GM21717 (cell line): ENCODE results near the gene FAM216A.
"Not testable (repeated sequence)": the region's sequence is repeated elsewhere in the genome, so short reads cannot be mapped to it uniquely, and the experiment has no call there.

Experiments used
- ATAC-seq: cut with Tn5 transposase; IDR thresholded peaks from one replicate; pipeline ENCODE4 v1.9.1; 2021; ENCODE audit warnings: mild to moderate bottlenecking, moderate library complexity; ENCODE audit not compliant: unreplicated experiment

Gene FAM216A

GRCh38 chr12:110498984-110499706, 30.5 kb downstream of the FAM216A start:
- ATAC-seq, result no peak

- peak; percentile 34 for ATAC-seq
These were observed 32.7 kb downstream of the FAM216A start for GRCh38 chr12:110501399-110501751.

GRCh38 chr12:110501752-110502738, 33.4 kb downstream of the FAM216A start, which contains the start of the genes RAD9B and VPS29:
Gene RAD9B (plus strand): TSS chr12:110502331. CDS start chr12:110502338, 7 bp downstream.
Gene VPS29 (minus strand): TSS chr12:110502111. CDS start chr12:110502051, 60 bp downstream.
- ATAC-seq, result peak; percentile 93

GRCh38 chr12:110503432-110503831, 34.8 kb downstream of the FAM216A start:
- ATAC-seq, result no peak

- ATAC-seq, result no peak
These were observed 36.7 kb downstream of the FAM216A start for GRCh38 chr12:110505332-110505731.

- ATAC-seq, result no peak
These were observed 39.5 kb downstream of the FAM216A start for GRCh38 chr12:110508071-110508586.

- ATAC-seq, result no peak
These were observed 45.2 kb downstream of the FAM216A start for GRCh38 chr12:110513842-110514241.

GRCh38 chr12:110514363-110514762, 45.7 kb downstream of the FAM216A start:
- ATAC-seq, result no peak

GRCh38 chr12:110516995-110517394, 48.4 kb downstream of the FAM216A start:
- no peak for ATAC-seq

- ATAC-seq, result not testable (repeated sequence)
These were observed 49.4 kb downstream of the FAM216A start for GRCh38 chr12:110518014-110518413.

GRCh38 chr12:110520876-110521712, 52.4 kb downstream of the FAM216A start:
- not testable (repeated sequence) for ATAC-seq

GRCh38 chr12:110528277-110528839, 59.7 kb downstream of the FAM216A start:
- ATAC-seq, result no peak

- no peak for ATAC-seq
These were observed 61.9 kb downstream of the FAM216A start for GRCh38 chr12:110530511-110530910.

- ATAC-seq, result peak; percentile 68
These were observed 63.2 kb downstream of the FAM216A start for GRCh38 chr12:110531741-110532333.

- ATAC-seq, result no peak
These were observed 64.0 kb downstream of the FAM216A start for GRCh38 chr12:110532644-110533043.

- ATAC-seq, result no peak
These were observed 65.0 kb downstream of the FAM216A start for GRCh38 chr12:110533607-110534006.

GRCh38 chr12:110534811-110535210, 66.2 kb downstream of the FAM216A start:
- no peak for ATAC-seq

GRCh38 chr12:110536834-110537604, 68.4 kb downstream of the FAM216A start:
- ATAC-seq, result no peak
